IPS-NIHi7 (cell line): ENCODE results near the gene DACT2.
"Not testable (repeated sequence)": the region's sequence is repeated elsewhere in the genome, so short reads cannot be mapped to it uniquely, and the experiment has no call there.

Experiments
- DNase-seq: peaks from one replicate; pipeline ENCODE4 v3.0.0; 2012; ENCODE audit warnings: mixed read lengths; ENCODE audit errors: extremely low spot score

Gene DACT2

GRCh38 chr6:168302534-168302933 is 17.0 kb downstream of the DACT2 start:
- DNase-seq = peak; percentile 56

- DNase-seq = peak; percentile 47
Observed at GRCh38 chr6:168301648-168302398, 17.8 kb downstream of the DACT2 start.

GRCh38 chr6:168300975-168301647 is 18.5 kb downstream of the DACT2 start:
- peak; percentile 38 for DNase-seq

- no peak for DNase-seq
Observed at GRCh38 chr6:168299541-168300511, 19.8 kb downstream of the DACT2 start.

DNA sequence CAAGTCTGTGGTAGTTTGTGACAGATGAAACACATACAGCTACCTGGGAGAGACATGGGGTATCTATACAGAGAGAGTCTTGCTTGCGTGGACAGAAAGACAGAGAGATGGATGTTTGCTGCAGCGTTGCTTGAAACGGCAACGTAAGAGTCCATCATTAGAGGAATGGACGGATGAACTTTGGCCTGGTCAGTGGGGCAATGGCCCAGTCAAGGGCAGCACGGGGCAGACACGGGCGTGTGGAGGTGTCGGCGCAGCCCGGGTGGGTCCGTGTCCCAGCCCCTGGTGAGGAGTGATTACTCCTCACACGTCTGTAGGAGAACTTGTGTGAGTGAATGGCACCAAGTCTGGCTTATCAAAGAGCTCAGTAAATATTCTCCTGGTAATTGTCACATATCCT is 21.9 kb downstream of the DACT2 start:
- DNase-seq = no peak

DNA sequence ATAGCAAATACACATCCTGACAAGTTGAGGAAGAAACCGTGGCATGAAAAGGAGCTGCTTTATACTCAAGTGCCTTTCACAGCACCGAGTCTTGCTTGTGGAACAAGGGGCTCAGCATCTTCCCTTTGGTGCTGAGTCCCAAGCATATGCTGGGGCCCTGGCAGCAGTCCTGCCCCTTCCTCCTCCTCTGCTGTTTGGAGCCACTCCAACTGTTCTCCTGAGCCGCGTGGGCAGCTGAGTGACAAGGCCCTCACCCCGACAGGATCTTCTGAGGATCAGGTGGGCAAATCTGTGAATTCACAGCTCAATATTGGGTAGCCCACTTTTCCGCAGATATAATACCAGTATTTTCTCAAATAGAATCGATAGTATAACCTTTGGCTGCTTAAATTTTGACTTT is 24.7 kb downstream of the DACT2 start:
- no peak for DNase-seq

DNA sequence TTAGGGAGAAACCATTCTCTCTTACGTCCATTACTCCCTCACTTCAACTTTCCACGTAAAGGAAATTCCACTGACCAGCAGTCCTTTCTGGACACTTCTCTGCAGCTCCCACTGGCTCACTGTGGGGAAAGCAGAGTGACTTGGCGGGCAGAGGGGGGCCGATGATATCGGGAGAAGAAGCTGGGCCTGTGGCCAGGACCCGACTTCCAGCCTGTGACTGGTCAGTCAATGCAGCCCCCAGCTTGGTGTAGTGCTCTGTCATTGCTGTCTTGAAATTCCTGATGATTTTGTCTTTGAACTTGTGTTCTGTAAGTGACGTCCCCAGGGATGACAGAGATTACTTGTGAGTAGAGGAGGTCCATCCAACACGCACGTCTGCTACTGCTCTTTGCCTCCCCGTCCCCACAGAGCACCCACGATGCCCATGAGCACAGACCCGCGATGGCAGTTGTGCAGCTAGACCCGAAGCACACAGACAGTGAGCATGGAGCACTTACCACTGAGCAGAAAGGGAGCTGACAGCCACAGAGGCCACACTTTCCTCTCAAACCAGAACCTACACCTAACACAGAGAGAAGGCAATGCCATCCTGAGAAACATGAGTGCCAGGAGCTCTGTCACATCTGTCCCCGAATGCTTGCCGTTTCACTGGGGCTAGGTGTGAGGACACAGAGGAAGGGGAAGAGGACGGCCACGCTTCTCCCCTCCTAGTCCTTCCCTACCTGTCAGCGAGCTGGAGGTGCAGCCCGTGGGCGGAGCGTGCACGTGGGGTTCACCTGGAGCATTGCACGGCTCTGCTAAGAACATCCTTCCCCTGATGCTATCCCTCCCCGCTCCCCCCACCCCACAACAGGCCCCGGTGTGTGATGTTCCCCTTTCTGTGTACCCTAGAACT is 25.7 kb downstream of the DACT2 start:
- no peak for DNase-seq

- DNase-seq = no peak
Observed at GRCh38 chr6:168292826-168293225, 26.8 kb downstream of the DACT2 start.

DNA sequence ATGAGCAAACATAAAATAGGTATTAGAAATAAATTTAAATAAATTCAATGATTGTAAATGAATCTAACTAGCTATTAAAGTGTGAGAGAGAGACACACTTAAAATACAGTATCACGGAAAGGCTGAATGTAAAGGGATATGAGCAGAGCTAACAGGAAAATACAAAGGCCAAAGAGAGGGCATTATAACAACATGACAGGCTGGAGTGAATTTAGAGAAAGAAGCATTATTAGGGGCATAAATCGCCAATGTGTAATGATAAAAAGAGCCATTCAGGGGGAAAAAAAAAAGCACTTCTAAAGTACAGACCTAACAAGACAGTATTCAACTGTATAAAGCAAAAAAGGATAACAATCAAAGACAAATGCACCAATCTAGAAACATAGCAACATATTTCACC is 28.1 kb downstream of the DACT2 start:
- DNase-seq = no peak

DNA sequence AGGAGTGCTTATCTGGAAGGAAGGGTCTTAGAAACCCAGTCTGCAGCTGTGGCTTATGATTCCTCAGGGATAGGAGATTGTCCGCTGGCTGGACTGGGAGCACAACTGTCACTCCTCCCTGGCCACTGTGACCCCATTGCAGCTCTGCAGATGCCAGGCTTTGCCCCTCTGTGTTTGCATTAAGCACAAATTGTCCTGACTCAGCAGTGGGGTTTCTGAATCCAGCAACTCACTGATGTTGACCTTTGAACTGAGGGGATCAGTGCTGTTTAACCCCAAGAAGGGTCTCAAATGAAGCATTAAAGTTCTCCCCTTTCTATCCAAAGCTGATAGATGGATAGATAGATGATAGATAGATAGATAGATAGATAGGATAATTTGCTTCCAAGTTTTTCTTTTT is 29.5 kb downstream of the DACT2 start:
- DNase-seq = no peak

DNA sequence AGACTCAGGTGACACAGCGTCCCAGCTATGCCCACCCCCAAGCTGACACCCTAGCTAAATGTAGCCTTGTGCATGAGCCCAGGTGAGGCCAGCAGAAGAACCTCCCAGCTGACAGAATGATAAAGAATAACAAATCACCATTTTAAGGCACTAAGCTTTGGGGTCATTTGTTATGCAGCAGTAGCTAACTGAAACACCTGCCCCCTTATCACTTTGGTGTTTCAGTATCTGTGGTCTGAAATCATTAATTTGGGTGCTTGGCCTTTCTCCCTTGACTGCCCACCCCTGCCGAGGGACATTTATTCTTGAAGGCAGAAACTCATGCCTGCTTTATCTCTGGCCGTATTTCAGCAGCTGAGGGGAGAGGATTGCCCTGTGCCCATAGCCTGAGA is 30.0 kb downstream of the DACT2 start:
- no peak for DNase-seq

DNA sequence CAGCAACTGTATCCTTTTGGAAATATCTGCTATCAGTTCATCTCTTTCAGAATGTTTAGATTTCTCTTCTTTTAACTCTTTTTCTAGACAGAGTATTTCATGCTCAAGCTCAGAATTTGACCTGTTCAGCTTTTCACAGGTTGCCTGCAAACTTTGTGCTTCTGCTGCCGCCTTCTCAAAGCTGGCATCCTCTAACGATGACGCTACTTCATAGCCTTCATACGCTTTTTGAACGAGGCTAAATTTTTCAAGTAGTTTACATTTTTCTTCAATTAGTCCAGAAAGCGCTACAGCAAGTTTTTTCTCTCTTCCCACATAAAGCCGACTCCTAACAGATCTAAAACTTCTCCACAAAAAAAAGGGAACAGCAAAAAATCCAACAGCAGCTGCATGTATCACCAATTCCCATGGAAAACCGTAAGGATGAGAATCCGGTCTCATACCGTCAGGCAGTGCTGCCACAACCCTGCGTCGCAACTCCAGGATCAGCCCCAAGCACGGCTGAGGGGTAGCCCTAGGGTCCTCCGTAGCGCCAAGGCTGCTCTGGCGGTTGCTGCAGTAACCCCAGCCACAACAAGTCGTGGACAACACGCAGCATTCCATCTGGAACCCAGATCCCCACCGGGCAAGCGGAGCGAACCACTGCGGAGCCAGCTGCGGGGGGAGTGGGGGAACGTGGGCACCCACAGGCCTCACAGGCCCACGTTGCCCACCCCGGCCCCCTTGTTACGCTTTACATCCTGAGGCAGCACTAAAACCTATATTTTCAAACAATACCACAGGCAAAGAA is 30.6 kb downstream of the DACT2 start:
- DNase-seq = no peak

GRCh38 chr6:168287460-168287859 is 32.1 kb downstream of the DACT2 start:
- not testable (repeated sequence) for DNase-seq

- DNase-seq = not testable (repeated sequence)
Observed at GRCh38 chr6:168286771-168287446, 32.7 kb downstream of the DACT2 start.

- no peak for DNase-seq
Observed at GRCh38 chr6:168286116-168286515, 33.5 kb downstream of the DACT2 start.

DNA sequence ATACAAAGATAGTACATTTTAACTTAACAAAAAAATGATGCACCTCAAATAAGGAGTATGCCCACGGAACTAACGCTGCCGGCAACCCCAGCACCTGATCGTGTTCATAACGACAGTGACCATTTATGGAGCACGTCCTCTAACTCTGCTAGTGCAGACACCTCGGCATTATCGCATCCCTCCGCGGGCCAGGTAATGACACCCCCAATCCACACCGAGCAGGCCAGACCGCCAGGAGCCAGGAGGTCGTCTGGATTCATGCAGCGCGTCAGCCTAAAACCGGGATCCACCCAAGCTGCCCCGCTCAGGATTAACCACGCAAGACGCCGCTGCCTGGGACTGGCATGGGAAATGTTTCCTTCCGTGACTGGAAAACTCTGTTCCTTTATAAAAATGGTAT is 34.1 kb downstream of the DACT2 start:
- DNase-seq = no peak

DNA sequence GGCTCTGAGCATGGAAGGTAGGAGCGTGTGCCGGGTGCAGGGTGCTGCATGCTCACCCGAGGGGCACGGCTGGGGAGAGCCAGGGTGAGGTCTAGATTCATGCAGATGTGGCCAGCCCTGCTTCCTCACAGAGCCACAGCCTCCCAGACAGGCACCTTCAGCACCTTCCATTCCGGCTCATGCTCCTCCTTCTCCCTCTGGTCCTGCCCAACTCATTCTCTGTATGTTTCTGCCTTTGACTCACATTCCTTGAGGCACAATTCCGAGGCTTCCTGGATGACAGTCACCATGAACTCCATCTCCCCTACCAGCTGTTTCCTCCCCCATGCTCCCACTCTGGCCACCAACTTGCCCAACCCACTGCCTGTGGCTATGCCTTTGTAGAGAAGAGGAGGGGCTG is 35.4 kb downstream of the DACT2 start:
- DNase-seq = no peak

DNA sequence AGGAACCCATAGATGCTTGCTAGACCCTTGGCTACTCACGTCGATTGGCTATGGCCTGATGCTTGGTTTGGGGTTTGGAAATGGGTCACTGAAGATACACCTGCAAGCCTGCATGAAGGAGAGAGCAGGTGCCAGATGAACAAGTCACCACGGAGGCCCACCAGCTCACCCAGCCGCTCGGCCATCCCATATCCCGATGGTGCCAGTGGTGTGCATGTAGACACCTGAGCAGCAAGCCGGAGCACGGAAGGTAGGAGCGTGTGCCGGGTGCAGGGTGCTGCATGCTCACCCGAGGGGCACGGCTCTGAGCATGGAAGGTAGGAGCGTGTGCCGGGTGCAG is 35.9 kb downstream of the DACT2 start:
- no peak for DNase-seq

GRCh38 chr6:168282985-168283685 is 36.4 kb downstream of the DACT2 start:
- DNase-seq = no peak
